Gastroesophageal sphincter (tissue), 4 donors: ENCODE measurements around the gene MRPL22. TPM values are rescaled to one million over a fixed set of nuclear protein-coding genes. Genes with fewer than 3 reads are reported as not detected.
A peak's percentile ranks its signal among the peaks of the same experiment; 100 is the strongest.
"Not testable (repeated sequence)": the region's sequence is repeated elsewhere in the genome, so short reads cannot be mapped to it uniquely, and the experiment has no call there.

Source experiments
- ATAC-seq: fragments of 150-250 bp; one replicate; pipeline ENCODE4 v1.9.1; 2016; ENCODE audit warnings: mild to moderate bottlenecking, moderate library complexity
- H3K27ac ChIP-seq, 4 donors: fragments of 200-600 bp; sonication (generic) in 3 of 4; 1 replicate in 3 of 4; 2 replicates in 1 of 4; pipeline ENCODE4 v1.5.1; 2016 to 2019
- H3K27me3 ChIP-seq: fragments of 200-600 bp; sonication (generic); one replicate; pipeline ENCODE4 v1.5.1; 2019
- H3K36me3 ChIP-seq, 2 donors: fragments of 200-600 bp; sonication (generic); one replicate each; pipeline ENCODE4 v1.5.1; 2019; ENCODE audit warnings: control low read depth in 1 of 2
- H3K4me1 ChIP-seq, 3 donors: fragments of 200-600 bp; sonication (generic); 1 replicate in 2 of 3; 2 replicates in 1 of 3; pipeline ENCODE4 v1.5.1; 2016 to 2019; ENCODE audit warnings: control low read depth in 2 of 3
- H3K4me3 ChIP-seq, 2 donors: fragments of 200-600 bp; sonication (generic); one replicate each; pipeline ENCODE4 v1.5.1; 2019; ENCODE audit warnings: mild to moderate bottlenecking in 1 of 2, moderate library complexity in 1 of 2
- H3K9me3 ChIP-seq, 3 donors: fragments of 200-600 bp; sonication (generic); one replicate each; pipeline ENCODE4 v1.5.1; 2017 to 2019; ENCODE audit warnings: control low read depth in 2 of 3
- EP300 ChIP-seq: sonication (generic); formaldehyde crosslinking; IDR thresholded peaks from one replicate; pipeline ENCODE4 v1.6.1; 2017; ENCODE audit warnings: antibody characterized with exemption, mild to moderate bottlenecking
- POLR2A ChIP-seq, 2 donors: fragments of 450-650 bp; IDR thresholded peaks; one replicate each; pipeline ENCODE4 v1.6.1; 2017; ENCODE audit warnings: antibody characterized with exemption in 2 of 2, mild to moderate bottlenecking in 2 of 2, moderate library complexity in 1 of 2
- POLR2AphosphoS5 ChIP-seq: sonication (generic); formaldehyde crosslinking; IDR thresholded peaks from one replicate; pipeline ENCODE4 v1.6.1; 2017; ENCODE audit warnings: antibody characterized with exemption
- WGBS, 2 donors: methylation state at CpG; one replicate each; pipeline ENCODE4 v1.1.5; 2018; ENCODE audit warnings: low coverage in 1 of 2; 5-methylcytosine and 5-hydroxymethylcytosine counted together
- total RNA-seq, 4 donors: library from RNA; depleted of rRNA; stranded (reverse); fragments of >200 nt; gene quantifications; one replicate each; pipeline ENCODE4 v1.1.0, GENCODE V29; 2016
- TF ChIP-seq, protein P1 (sequence below), 4 experiments: fragments of 200-600 bp in 2 of 4; fragments of 450-650 bp in 2 of 4; sonication (generic) in 1 of 4; IDR thresholded peaks; one replicate each; pipeline ENCODE4 v1.5.1; 2017 to 2019; ENCODE audit warnings: antibody characterized with exemption in 4 of 4, mild to moderate bottlenecking in 2 of 4, moderate library complexity in 2 of 4

The MRPL22 gene
- total RNA-seq, 4 donors from 2014 or later = 14.8 to 23.5 (median 20.5) TPM

DNA sequence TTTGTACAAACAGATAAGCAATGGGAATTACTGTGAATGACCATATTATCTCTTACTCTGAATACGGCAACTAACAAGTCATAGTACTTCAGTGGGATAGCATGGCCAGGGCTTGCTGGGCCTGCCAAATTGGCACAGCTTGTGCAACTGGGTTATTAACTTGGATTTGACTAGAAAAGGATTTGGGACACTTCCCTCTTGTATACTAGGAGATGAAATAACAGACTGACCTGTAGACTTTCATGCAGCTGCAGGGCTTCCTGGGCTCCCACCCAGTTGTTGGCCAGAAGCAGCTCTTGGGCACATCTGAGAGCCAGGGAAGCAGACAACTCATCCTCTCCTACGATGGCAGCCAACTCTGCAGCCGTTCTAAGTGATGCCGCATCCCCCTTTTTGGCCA lies 42.7 kb upstream of the MRPL22 start:
- peak; percentile 44 for ATAC-seq
- Histone ChIP-seq H3K36me3 (peaks cover 0 to 100% of the 10 kb centered on the region in 2 donors), H3K27ac (peak overlapping the region in 2 of 4 donors; percentile 7 to 19), H3K4me1 (peaks cover 0 to 5% (median 0%) of the 10 kb centered on the region in 3 donors), H3K9me3 (no peaks in the 10 kb centered on the region), H3K27me3 (no peaks in the 10 kb centered on the region), H3K4me3 (no peak overlapping the region)
- WGBS, 2 donors = 77 to 79% methylated on average over 3 to 4 of the region's 4 CpGs
- TF ChIP-seq POLR2A (IDR thresholded peaks at IDR 0.05) (no peak), EP300 (no peak), POLR2AphosphoS5 (no peak)
- TF ChIP-seq, protein P1, sequence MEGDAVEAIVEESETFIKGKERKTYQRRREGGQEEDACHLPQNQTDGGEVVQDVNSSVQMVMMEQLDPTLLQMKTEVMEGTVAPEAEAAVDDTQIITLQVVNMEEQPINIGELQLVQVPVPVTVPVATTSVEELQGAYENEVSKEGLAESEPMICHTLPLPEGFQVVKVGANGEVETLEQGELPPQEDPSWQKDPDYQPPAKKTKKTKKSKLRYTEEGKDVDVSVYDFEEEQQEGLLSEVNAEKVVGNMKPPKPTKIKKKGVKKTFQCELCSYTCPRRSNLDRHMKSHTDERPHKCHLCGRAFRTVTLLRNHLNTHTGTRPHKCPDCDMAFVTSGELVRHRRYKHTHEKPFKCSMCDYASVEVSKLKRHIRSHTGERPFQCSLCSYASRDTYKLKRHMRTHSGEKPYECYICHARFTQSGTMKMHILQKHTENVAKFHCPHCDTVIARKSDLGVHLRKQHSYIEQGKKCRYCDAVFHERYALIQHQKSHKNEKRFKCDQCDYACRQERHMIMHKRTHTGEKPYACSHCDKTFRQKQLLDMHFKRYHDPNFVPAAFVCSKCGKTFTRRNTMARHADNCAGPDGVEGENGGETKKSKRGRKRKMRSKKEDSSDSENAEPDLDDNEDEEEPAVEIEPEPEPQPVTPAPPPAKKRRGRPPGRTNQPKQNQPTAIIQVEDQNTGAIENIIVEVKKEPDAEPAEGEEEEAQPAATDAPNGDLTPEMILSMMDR (IDR thresholded peaks at IDR 0.05) = no peak

DNA sequence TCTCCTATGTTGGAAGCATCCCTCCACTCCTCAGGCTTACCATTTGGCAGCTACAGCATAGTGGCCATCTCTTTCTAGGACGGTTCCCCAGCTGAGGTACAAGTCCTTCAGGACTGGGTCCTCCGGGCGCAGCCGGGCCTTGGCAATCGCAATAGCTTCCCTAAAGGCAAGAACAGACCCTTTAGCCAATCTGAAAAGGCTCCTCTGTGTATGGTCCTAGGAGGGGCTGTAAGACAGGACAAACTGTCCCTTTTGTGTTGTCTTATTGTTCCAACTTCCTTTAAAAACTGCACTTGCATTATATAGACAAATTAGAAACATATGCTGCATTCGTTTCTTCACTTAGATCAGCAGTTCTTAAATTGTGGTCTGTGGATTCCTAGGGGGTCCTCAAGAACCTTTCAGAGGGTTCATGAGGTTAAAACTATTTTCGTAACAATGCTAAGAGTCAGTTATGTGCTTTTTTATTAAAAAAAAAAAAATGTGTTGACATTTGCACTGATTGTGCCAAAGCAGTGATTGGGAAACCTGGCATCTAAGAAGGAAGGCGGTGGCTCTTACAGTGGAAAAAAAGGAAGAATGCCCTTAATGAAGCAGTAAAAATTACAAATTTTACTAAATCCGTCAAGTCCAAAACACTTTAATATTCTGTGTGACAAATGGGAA lies 41.6 kb upstream of the MRPL22 start:
- ATAC-seq = peak; percentile 57
- Histone ChIP-seq H3K27ac (peak overlapping the region in 3 of 4 donors; percentile 19 to 47 (median 38)), H3K9me3 (no peaks in the 10 kb centered on the region), H3K4me3 (no peak overlapping the region), H3K4me1 (peaks cover 0 to 5% (median 0%) of the 10 kb centered on the region in 3 donors), H3K27me3 (no peaks in the 10 kb centered on the region), H3K36me3 (peaks cover 0 to 100% of the 10 kb centered on the region in 2 donors)
- WGBS, 2 donors = 85 to 90% methylated on average over 4 to 9 of the region's 9 CpGs
- TF ChIP-seq, protein P1 (IDR thresholded peaks at IDR 0.05) = no peak
- TF ChIP-seq EP300 (no peak), POLR2AphosphoS5 (no peak), POLR2A (IDR thresholded peaks at IDR 0.05) (no peak)

DNA sequence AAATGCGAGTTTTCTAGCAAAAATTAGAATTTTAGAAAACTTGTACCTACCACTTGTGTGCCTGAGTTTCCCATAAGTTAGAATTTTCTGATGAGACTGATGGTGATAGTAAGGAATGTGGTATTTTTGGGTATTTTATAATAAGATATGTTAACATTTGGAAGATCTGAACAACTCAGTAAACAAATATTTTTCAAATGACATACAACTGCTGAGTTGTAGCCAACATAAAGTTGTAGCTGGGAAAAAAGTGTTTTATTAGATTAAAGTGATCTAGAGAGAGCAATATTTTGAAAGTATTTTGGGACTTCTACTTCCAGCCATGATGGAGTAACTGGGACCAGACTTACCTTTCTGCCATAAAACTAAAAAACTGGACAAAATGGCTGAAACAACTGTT lies 40.8 kb upstream of the MRPL22 start:
- no peaks in the 10 kb centered on the region for H3K9me3 ChIP-seq
- H3K36me3 ChIP-seq = peaks cover 0 to 100% of the 10 kb centered on the region in 2 donors
- peak overlapping the region in 2 of 4 donors; percentile 10 to 47 for H3K27ac ChIP-seq
- no peak for ATAC-seq
- peaks cover 0 to 5% (median 0%) of the 10 kb centered on the region in 3 donors for H3K4me1 ChIP-seq
- no peaks in the 10 kb centered on the region for H3K27me3 ChIP-seq
- TF ChIP-seq, protein P1 (IDR thresholded peaks at IDR 0.05) = no peak
- TF ChIP-seq EP300 = no peak
- no peak for TF ChIP-seq POLR2AphosphoS5
- no peak for TF ChIP-seq POLR2A (IDR thresholded peaks at IDR 0.05)
- H3K4me3 ChIP-seq = no peak overlapping the region
- 100% methylated on average over 1 of the region's 1 CpG for WGBS, 2 donors

DNA sequence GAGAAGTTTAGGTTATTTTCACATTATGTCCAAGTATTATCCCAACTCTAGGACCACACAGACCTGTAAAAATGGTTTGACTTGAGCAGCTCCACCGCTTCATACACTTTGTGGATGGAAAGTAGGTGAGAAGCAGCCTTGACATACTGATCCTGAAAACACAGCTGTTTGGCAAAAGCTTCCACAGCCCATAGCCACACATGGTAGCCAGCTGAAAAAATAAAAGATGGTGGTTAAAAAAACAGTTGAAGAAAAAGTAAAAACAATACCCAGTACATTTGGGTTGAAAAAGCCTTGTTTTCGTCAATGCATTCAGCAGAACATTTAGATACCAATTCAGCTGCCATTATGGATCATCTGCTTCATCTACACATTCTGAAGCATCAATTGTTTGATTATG lies 39.6 kb upstream of the MRPL22 start:
- no peak for ATAC-seq
- Histone ChIP-seq H3K27ac (no peak overlapping the region), H3K27me3 (no peaks in the 10 kb centered on the region), H3K36me3 (peaks cover 0 to 100% of the 10 kb centered on the region in 2 donors), H3K4me1 (peaks cover 0 to 5% (median 0%) of the 10 kb centered on the region in 3 donors), H3K4me3 (no peak overlapping the region), H3K9me3 (no peaks in the 10 kb centered on the region)
- WGBS, 2 donors = 89 to 90% methylated on average over 2 of the region's 2 CpGs
- TF ChIP-seq EP300 = no peak
- no peak for TF ChIP-seq POLR2AphosphoS5
- TF ChIP-seq, protein P1 (IDR thresholded peaks at IDR 0.05) = no peak
- TF ChIP-seq POLR2A (IDR thresholded peaks at IDR 0.05) = no peak

DNA sequence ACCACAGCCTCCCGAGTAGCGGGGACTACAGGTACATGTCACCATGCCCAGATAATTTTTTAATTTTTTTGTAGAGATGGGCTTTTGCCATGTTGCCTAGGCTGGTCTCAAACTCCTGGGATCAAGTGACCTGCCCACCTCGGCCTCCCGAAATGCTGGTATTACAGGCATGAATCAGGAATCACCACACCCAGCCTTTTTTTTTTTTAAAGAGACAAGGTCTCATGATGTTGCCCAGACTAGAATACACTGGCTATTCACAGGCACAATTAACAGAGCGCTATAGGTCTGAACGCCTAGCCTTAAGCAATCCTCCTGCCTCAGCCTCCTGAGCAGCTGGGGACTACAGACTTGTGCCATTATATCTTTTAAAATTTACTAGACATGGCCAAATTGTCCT lies 39.0 kb upstream of the MRPL22 start:
- Histone ChIP-seq H3K36me3 (peaks cover 0 to 100% of the 10 kb centered on the region in 2 donors), H3K27me3 (no peaks in the 10 kb centered on the region), H3K4me3 (no peak overlapping the region), H3K4me1 (peaks cover 0 to 5% (median 0%) of the 10 kb centered on the region in 3 donors), H3K27ac (no peak overlapping the region), H3K9me3 (no peaks in the 10 kb centered on the region)
- ATAC-seq = no peak
- TF ChIP-seq, protein P1 (IDR thresholded peaks at IDR 0.05) = no peak
- TF ChIP-seq POLR2AphosphoS5 = no peak
- no peak for TF ChIP-seq EP300
- TF ChIP-seq POLR2A (IDR thresholded peaks at IDR 0.05) = no peak
- WGBS, 2 donors = 89 to 97% methylated on average over 5 of the region's 6 CpGs

DNA sequence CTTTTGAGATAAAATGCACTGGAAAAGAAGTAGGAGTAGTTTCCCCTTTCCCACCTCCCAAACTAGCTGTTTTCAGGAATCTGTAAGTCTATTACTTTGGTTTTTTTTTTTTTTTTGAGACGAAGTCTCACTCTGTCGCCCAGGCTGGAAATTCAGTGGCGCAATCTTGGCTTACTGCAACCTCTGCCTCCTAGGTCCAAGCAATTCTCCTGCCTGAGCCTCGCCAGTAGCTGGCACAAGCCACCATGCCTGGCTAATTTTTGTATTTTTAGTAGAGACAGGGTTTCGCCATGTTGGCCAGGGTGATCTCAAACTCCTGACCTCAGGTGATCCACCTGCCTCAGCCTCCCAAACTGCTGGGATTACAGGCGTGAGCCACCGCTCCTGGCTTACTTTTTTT lies 35.3 kb upstream of the MRPL22 start:
- H3K4me3 ChIP-seq, H3K27me3 ChIP-seq, H3K4me1 ChIP-seq, H3K9me3 ChIP-seq, ATAC-seq, H3K27ac ChIP-seq: not testable (repeated sequence)
- WGBS, 2 donors = 90 to 97% methylated on average over 6 to 7 of the region's 7 CpGs
- peaks cover 0 to 100% of the 10 kb centered on the region in 2 donors for H3K36me3 ChIP-seq
